KOPT-K1 (cell line): ENCODE results near the gene SHE.
"Not testable (repeated sequence)": the region's sequence is repeated elsewhere in the genome, so short reads cannot be mapped to it uniquely, and the experiment has no call there.

Experiments
- H3K27ac ChIP-seq: fragments of 200-600 bp; sonication (generic); 2 replicates; pipeline ENCODE4 v1.5.1; 2016; ENCODE audit warnings: antibody characterized with exemption, mild to moderate bottlenecking, low read depth, low read length; ENCODE audit not compliant: poor library complexity, severe bottlenecking
- H3K36me3 ChIP-seq: fragments of 200-600 bp; sonication (generic); 2 replicates; pipeline ENCODE4 v1.5.1; 2017; ENCODE audit warnings: antibody characterized with exemption, mild to moderate bottlenecking, low read length, moderate library complexity; ENCODE audit not compliant: insufficient read depth
- H3K9me3 ChIP-seq: fragments of 200-600 bp; sonication (generic); 2 replicates; pipeline ENCODE4 v1.5.1; 2017; ENCODE audit warnings: antibody characterized with exemption, low read length, mild to moderate bottlenecking; ENCODE audit not compliant: insufficient read depth, poor library complexity, severe bottlenecking

SHE gene

DNA sequence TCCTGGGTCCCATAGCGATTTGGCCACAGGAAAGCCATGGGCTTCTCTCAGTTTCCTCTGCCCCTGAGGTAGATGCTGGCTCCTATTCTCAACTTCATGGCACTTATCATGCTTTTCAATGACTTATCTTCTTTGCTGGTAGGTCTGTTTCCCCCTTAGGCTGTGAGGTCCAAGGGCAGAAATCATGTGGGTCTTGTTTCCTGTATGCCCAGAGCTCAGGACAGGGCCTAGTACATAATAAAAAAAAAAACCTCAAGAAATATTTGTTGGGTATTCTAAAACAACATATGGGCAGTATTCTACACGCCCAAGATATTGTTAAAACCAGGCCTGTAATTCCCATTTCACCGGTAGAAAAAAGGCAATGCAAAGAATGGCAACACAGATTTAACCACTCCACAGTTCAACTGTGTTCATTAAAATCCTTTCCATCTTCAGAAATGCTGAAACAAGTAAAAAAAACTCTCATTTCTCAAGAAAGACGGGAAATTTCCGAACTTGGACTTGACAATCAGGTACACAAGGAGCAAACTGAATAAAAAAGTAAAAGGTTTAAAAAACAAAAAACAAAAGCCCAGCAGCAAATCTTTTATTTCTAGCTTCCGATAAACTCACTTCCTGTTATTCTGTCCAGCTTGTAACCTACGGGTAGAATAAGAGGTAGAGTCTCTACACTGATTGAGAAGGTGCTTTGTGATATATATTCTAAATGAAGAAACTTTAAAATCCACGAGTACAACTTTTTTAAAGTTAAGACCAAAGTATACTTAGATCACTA is 6.5 kb downstream of the SHE start:
- Histone ChIP-seq H3K36me3 (no peaks in the 10 kb centered on the region), H3K9me3 (no peaks in the 10 kb centered on the region), H3K27ac (no peak overlapping the region)

DNA sequence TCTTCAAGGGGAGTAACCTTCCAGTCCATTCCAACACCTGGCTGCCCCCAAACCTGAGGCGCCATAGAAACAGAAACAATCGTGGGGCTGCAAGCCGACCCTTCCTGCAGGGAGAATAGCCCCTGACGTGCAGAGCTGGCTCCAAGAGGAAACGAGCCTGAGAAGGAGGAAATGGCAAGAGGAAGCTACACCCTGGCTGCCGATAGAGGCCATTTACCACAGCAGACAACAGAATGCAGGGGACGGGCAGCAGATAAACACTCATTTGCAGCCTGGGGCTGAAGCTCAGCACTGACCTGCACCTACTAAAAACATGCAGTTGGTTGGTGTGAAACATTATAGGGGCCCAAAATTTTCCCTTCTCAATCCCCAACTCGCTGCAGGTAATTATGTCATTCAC is 8.9 kb downstream of the SHE start:
- Histone ChIP-seq H3K27ac (no peak overlapping the region), H3K9me3 (no peaks in the 10 kb centered on the region), H3K36me3 (no peaks in the 10 kb centered on the region)

DNA sequence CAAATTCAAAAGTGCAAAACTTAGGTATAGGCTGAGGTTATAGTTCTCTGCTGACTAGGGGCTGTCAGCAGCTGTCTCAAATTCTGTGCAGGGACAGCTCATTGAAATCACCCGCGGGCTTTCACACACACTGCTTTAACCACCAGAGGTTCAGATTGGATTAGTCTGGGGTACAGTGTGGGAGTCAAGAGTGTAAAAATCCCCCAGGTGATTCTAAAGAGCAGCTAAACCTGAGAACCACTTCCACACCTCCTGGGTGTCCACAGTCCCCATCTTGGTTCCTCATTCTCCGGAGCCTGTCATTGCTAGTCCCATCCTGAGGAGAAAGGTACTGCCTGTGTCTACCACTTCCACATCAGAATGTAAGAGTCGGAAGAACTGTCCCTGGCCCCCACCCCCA is 10.1 kb downstream of the SHE start:
- no peaks in the 10 kb centered on the region for H3K9me3 ChIP-seq

DNA sequence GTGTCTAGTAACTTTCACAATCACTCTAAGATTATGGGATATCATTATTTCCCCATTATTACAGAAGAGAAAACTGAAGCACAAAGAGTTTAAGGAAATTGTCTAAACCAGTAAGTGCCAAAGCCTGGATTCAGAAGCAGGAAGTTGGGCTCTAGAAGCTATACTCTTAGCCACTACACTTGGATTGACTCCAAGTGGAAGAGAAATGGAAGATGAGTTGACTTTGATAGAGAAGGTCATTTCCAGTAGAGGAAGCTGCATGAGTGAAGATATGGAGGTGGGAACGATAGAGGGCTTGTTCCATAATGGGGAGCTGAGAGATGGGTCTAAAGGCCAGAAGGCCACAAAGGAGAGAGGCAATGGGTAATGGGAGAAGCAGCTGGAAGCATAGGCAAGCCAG is 11.9 kb downstream of the SHE start:
- no peaks in the 10 kb centered on the region for H3K36me3 ChIP-seq
- no peak overlapping the region for H3K27ac ChIP-seq
- H3K9me3 ChIP-seq: no peaks in the 10 kb centered on the region

More for the DNA sequence above, 10.1 kb downstream of the SHE start:
- Histone ChIP-seq H3K27ac (no peak overlapping the region), H3K36me3 (no peaks in the 10 kb centered on the region)

DNA sequence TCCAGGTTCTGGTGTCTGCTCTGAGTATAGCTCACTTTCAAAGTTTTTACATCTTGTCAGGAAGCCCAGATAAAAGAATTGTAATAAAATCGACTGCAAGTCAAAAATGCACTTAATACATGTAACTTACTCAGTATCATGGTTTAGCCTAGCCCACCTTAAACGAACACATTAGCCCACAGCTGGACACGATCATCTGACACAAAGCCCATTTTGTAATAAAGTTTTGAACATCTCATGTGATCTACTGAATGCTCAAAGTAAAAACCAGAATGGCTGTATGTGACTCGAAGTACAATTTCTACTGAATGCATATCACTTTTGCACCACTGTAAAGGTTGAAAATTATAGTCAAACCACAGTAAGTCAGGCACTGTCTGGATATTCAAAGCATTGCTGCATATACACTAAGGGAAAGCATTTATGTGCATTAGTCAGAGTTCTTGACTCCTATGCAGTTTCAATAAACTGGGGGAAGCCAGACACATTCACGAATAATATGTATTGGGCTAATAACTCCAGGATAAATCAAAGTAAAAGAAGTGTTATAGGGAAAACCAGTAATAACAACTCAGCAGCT is 12.4 kb downstream of the SHE start:
- Histone ChIP-seq H3K27ac (no peak overlapping the region), H3K36me3 (no peaks in the 10 kb centered on the region), H3K9me3 (no peaks in the 10 kb centered on the region)

DNA sequence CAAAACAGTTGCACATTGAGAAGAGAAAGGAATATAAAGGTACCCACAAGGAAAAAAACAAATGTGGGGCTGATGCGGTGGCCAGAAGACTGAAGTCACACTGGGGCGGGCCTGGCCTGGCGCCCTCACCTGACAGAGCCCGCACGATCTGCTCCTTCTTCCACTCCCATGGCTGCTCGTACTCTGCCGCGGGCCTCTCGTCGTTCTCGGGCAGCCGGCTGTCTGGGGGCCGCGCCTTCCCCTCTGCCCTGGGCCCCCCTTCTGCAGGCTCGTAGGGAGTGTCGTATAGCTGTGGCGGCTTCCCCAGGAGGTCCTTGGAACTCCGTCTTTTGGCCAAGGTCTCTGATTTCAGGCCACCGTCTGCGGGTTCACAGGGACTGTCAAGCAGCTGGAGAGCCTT is 13.3 kb downstream of the SHE start:
- Histone ChIP-seq H3K9me3 (no peaks in the 10 kb centered on the region), H3K36me3 (no peaks in the 10 kb centered on the region), H3K27ac (no peak overlapping the region)

DNA sequence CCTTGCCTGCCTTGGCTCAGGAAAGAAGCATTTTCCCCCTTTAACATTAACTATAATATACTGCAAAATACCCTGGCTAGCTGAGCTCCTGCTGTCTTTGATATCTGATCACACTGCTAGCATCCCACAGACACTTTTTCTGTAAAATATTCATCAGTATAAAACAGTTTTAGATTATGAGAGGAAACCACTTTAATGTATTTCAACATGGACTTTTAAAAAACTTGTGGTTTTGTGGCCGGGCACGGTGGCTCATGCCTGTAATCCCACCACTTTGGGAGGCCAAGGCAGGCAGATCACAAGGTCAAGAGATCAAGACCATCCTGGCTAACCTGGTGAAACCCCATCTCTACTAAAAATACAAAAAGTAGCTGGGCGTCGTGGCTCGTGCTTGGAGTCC is 15.5 kb downstream of the SHE start:
- not testable (repeated sequence) for H3K27ac ChIP-seq, H3K36me3 ChIP-seq, H3K9me3 ChIP-seq

DNA sequence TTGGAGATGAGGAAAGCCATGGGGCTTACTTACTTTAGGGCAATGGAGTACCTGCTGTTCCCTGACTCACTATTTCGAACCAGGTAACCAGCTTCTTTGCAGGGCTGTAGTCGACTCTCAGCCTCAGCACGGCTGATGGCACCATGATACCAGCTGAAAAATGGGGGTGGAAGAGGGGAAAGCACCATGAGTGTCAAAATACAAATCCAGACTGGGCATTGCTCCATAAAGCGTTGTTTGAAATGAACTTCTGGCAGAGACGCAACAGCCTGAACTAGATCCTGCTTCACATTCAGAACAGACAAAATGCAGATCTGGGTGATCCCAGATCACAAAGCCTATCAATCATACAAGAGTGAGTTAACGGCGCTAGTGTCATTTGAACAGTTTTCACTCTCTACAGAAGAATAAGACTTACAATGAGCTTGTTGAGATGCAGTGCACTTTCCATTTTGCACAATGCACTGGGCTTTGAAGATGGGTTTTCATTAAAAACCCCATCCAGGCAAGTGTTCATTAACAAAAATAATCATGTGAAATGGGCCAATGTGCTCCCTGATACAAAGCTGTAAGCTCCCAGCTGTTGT is 16.2 kb downstream of the SHE start:
- no peaks in the 10 kb centered on the region for H3K36me3 ChIP-seq
- H3K9me3 ChIP-seq: no peaks in the 10 kb centered on the region
- no peak overlapping the region for H3K27ac ChIP-seq

DNA sequence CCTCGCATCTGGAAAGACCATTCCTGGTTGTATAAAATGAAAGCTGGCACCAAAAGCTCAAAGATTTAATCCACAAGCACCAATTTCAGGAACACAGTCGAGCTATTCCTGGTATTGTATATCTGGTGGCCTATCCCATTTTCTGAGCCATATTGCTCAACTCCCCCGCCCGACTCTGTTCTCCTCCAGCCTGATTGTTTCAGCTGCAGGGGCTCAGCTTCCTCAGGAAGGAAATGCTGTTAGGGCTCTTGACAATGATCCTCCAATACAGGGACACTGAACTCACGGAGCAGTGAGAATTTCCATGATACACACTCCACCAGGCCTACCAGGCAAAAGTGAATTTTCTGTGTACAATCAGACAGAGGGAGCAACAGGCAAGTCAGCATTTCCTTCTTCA is 17.1 kb downstream of the SHE start:
- H3K27ac ChIP-seq: no peak overlapping the region

DNA sequence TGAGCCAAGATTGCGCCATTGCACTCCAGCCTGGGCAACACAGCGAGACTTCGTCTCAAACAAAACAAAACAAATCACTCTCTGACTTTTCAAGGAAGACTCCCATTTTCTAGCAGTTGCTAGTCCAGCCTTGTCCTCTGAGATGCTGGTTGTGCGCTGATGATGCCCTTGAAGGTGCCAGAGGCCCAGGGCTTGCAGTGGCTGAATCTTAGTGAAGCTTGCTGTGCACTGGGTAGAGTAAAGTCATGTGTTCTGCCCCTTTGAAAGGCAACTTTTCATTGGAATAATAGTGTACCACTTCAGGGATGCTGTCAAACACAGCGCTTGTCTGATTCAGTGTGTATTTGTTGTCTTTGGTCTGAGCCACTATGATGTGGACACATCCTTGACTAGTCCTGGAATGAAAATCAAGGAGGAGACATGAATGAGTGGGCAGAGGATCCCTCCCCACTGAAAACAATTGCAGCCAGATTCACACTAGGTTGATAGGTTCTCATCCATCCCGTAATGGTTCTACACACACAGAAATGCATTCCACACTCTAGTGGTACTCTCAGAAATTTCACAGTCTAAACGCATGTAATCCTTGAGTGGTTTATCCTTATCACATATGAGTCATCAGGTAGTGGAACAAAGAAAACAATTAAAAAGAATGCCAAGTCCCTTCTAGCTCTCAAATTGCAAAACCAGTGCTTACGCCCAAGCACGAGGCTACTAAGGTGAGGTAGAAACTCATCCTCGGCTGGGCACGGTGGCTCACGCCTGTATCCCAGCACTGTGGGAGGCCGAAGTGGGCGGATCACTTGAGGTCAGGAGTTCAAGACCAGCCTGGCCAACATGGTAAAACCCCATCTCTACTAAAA is 18.0 kb downstream of the SHE start:
- H3K27ac ChIP-seq: no peak overlapping the region
- no peaks in the 10 kb centered on the region for H3K9me3 ChIP-seq
- no peaks in the 10 kb centered on the region for H3K36me3 ChIP-seq

More for the DNA sequence above, 17.1 kb downstream of the SHE start:
- H3K9me3 ChIP-seq: no peaks in the 10 kb centered on the region
- no peaks in the 10 kb centered on the region for H3K36me3 ChIP-seq

DNA sequence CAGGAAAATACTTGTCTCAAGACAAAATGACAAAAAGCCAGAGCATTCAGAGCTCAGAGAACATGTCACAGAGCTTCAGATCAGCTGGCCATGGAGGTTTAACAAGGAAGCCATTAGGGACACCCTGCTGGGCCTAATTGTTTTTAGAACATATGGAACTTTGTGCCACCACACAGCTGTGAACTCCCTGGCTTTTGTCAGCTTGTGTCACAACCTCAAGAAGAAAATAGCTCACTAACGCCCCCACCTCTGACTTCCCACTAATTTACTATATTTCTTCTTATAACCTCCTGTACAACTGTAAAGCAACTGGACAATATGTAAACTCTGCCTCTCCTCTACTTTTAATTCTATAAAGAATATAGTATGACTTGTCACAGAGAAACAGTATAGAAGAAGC is 21.2 kb downstream of the SHE start:
- H3K9me3 ChIP-seq: no peaks in the 10 kb centered on the region
- H3K36me3 ChIP-seq: no peaks in the 10 kb centered on the region
- no peak overlapping the region for H3K27ac ChIP-seq

DNA sequence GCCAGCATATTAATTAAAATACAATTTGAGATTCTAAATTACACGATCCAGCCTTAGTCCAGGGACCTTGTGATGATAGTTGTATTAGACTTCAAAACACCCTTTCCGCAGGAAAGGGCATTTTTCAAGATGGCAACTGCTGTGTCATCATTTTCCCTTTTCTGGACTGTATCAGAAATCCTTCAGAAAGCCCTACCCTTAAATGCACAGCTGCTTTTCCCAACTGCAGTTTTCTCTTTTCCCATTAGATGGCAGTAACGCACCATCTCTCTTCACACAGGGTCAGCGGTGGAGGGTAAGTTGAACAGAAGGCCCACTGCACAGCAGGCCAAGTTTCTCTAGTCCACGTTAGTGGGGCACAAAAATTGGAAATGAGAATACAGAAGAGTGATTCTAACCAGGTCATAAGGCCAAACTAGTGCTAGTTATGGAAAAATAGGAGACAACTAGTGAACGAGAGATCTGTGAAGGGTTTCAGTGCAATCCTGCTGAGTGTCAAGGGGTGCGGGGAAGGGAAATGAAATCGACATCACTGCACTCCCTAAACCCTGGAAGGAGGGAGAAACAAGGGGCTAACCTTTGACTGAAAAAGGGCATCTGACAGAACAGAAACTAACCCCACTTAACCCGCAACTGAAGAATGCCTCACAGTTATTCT is 22.3 kb downstream of the SHE start:
- no peaks in the 10 kb centered on the region for H3K36me3 ChIP-seq
- no peak overlapping the region for H3K27ac ChIP-seq
- H3K9me3 ChIP-seq: no peaks in the 10 kb centered on the region

DNA sequence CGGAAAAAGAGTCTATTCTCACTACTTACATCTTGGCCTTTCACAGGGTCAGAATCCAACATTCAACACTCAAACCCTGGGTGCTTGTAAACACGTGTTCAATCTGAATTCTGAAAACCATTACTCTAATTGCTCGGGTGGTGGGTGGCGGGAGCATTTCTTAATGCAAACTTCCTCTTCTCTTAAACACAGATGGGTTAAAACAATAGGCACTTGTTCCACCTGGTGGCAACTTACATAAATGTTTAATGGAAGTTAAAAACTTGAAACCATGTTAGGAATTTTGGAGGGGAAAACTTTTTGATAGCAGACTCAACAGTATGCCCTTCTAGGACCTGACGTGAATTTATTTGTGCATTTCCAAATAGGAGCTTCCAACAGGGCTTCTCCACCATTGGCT is 23.6 kb downstream of the SHE start:
- Histone ChIP-seq H3K27ac (no peak overlapping the region), H3K9me3 (no peaks in the 10 kb centered on the region)

DNA sequence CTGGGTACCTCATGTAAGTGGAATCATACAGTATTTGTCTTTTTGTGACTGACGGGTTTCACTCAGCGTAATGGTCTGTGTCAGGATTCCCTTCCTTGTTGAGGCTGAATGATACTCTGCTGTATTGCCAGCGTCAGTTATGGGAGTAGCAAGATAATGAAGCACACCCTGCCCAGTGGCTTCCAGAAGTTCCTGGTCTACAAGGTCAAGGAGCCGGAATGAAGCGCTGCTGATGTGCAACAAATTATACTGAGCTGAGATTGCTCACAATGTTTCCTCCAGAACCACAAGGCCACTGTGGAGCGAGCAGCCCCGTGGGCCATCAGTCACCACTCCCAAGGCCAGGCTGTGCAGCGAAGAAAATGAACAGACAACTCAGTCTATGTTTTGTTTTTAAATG is 24.2 kb downstream of the SHE start:
- H3K36me3 ChIP-seq: no peaks in the 10 kb centered on the region
- H3K9me3 ChIP-seq: no peaks in the 10 kb centered on the region
- no peak overlapping the region for H3K27ac ChIP-seq

More for the DNA sequence above, 23.6 kb downstream of the SHE start:
- no peaks in the 10 kb centered on the region for H3K36me3 ChIP-seq

DNA sequence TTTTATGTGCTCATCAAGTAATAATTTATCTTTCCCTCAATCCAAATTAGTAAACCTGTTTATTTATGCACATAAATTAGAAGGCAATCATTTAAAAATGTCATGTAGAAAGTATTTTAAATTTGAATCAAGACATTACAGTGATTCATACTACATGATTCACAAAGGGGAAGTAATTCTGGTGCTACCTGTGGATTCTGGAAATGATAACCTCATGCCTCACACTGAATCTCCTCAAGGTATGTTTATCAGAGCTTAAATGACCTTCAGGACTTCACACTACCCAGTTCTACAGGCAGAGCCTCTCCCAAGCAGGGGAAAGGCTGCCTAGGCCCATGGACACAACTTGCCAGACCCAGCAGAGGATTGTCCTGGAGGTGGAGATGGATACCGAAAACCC is 25.4 kb downstream of the SHE start:
- H3K9me3 ChIP-seq: no peaks in the 10 kb centered on the region
- H3K27ac ChIP-seq: no peak overlapping the region
- H3K36me3 ChIP-seq: no peaks in the 10 kb centered on the region
